ENCODE measurements around the gene NBL1.
A peak's percentile ranks its signal among the peaks of the same experiment; 100 is the strongest.

Gene NBL1

GRCh38 chr1:19665186-19665495 lies 21.0 kb downstream of the NBL1 start:
- H3K27me3 Mint-ChIP-seq, result peaks cover 8% of the 10 kb centered on the region
- H3K27ac Mint-ChIP-seq, result no peak overlapping the region
- peak overlapping the region; percentile 56 for H3K4me3 Mint-ChIP-seq
- H3K4me1 Mint-ChIP-seq (ENCODE audit: low read depth), result peaks cover 18% of the 10 kb centered on the region
- H3K36me3 Mint-ChIP-seq, result no peaks in the 10 kb centered on the region
- H3K9me3 Mint-ChIP-seq (ENCODE audit: low read depth), result no peaks in the 10 kb centered on the region

- Mint-ChIP-seq H3K36me3 (no peaks in the 10 kb centered on the region), H3K27me3 (peaks cover 8% of the 10 kb centered on the region), H3K9me3 (ENCODE audit: low read depth) (no peaks in the 10 kb centered on the region), H3K4me1 (ENCODE audit: low read depth) (peaks cover 18% of the 10 kb centered on the region), H3K27ac (no peak overlapping the region), H3K4me3 (peak overlapping the region; percentile 81)
These were observed 21.7 kb downstream of the NBL1 start for GRCh38 chr1:19665496-19666465.

GRCh38 chr1:19668888-19669287 lies 24.8 kb downstream of the NBL1 start:
- H3K9me3 Mint-ChIP-seq (ENCODE audit: low read depth), result no peaks in the 10 kb centered on the region
- peaks cover 8% of the 10 kb centered on the region for H3K27me3 Mint-ChIP-seq
- H3K36me3 Mint-ChIP-seq, result no peaks in the 10 kb centered on the region
- H3K4me3 Mint-ChIP-seq, result no peak overlapping the region
- H3K27ac Mint-ChIP-seq, result no peak overlapping the region
- peaks cover 8% of the 10 kb centered on the region for H3K4me1 Mint-ChIP-seq (ENCODE audit: low read depth)

- no peaks in the 10 kb centered on the region for H3K9me3 Mint-ChIP-seq (ENCODE audit: low read depth)
- H3K36me3 Mint-ChIP-seq, result no peaks in the 10 kb centered on the region
- peaks cover 4% of the 10 kb centered on the region for H3K4me1 Mint-ChIP-seq (ENCODE audit: low read depth)
- H3K27me3 Mint-ChIP-seq, result peaks cover 6% of the 10 kb centered on the region
- no peak overlapping the region for H3K27ac Mint-ChIP-seq
- no peak overlapping the region for H3K4me3 Mint-ChIP-seq
These were observed 26.7 kb downstream of the NBL1 start for GRCh38 chr1:19670787-19671186.

GRCh38 chr1:19672237-19672636 lies 28.1 kb downstream of the NBL1 start:
- Mint-ChIP-seq H3K9me3 (ENCODE audit: low read depth) (no peaks in the 10 kb centered on the region), H3K4me1 (ENCODE audit: low read depth) (no peaks in the 10 kb centered on the region), H3K36me3 (no peaks in the 10 kb centered on the region), H3K4me3 (no peak overlapping the region), H3K27ac (no peak overlapping the region), H3K27me3 (no peaks in the 10 kb centered on the region)

GRCh38 chr1:19675797-19676196 lies 31.7 kb downstream of the NBL1 start:
- Mint-ChIP-seq H3K4me1 (ENCODE audit: low read depth) (no peaks in the 10 kb centered on the region), H3K9me3 (ENCODE audit: low read depth) (no peaks in the 10 kb centered on the region), H3K4me3 (no peak overlapping the region), H3K27me3 (no peaks in the 10 kb centered on the region), H3K36me3 (no peaks in the 10 kb centered on the region), H3K27ac (no peak overlapping the region)

GRCh38 chr1:19676438-19676922 lies 32.4 kb downstream of the NBL1 start:
- H3K36me3 Mint-ChIP-seq, result no peaks in the 10 kb centered on the region
- no peak overlapping the region for H3K4me3 Mint-ChIP-seq
- no peaks in the 10 kb centered on the region for H3K27me3 Mint-ChIP-seq
- no peaks in the 10 kb centered on the region for H3K9me3 Mint-ChIP-seq (ENCODE audit: low read depth)
- no peaks in the 10 kb centered on the region for H3K4me1 Mint-ChIP-seq (ENCODE audit: low read depth)
- H3K27ac Mint-ChIP-seq, result no peak overlapping the region

- no peaks in the 10 kb centered on the region for H3K9me3 Mint-ChIP-seq (ENCODE audit: low read depth)
- H3K4me3 Mint-ChIP-seq, result no peak overlapping the region
- no peaks in the 10 kb centered on the region for H3K4me1 Mint-ChIP-seq (ENCODE audit: low read depth)
- no peaks in the 10 kb centered on the region for H3K36me3 Mint-ChIP-seq
- H3K27me3 Mint-ChIP-seq, result no peaks in the 10 kb centered on the region
- H3K27ac Mint-ChIP-seq, result no peak overlapping the region
These were observed 34.4 kb downstream of the NBL1 start for GRCh38 chr1:19678493-19678892.

- H3K4me1 Mint-ChIP-seq (ENCODE audit: low read depth), result no peaks in the 10 kb centered on the region
- H3K27me3 Mint-ChIP-seq, result no peaks in the 10 kb centered on the region
- no peaks in the 10 kb centered on the region for H3K9me3 Mint-ChIP-seq (ENCODE audit: low read depth)
- no peak overlapping the region for H3K4me3 Mint-ChIP-seq
- H3K27ac Mint-ChIP-seq, result no peak overlapping the region
- no peaks in the 10 kb centered on the region for H3K36me3 Mint-ChIP-seq
These were observed 34.9 kb downstream of the NBL1 start for GRCh38 chr1:19678931-19679453.

GRCh38 chr1:19679691-19680090 lies 35.6 kb downstream of the NBL1 start:
- no peaks in the 10 kb centered on the region for H3K4me1 Mint-ChIP-seq (ENCODE audit: low read depth)
- no peaks in the 10 kb centered on the region for H3K36me3 Mint-ChIP-seq
- no peaks in the 10 kb centered on the region for H3K27me3 Mint-ChIP-seq
- H3K27ac Mint-ChIP-seq, result no peak overlapping the region
- H3K4me3 Mint-ChIP-seq, result no peak overlapping the region
- no peaks in the 10 kb centered on the region for H3K9me3 Mint-ChIP-seq (ENCODE audit: low read depth)

GRCh38 chr1:19680644-19681043 lies 36.5 kb downstream of the NBL1 start:
- no peaks in the 10 kb centered on the region for H3K27me3 Mint-ChIP-seq
- H3K4me1 Mint-ChIP-seq (ENCODE audit: low read depth), result no peaks in the 10 kb centered on the region
- no peaks in the 10 kb centered on the region for H3K9me3 Mint-ChIP-seq (ENCODE audit: low read depth)
- H3K36me3 Mint-ChIP-seq, result no peaks in the 10 kb centered on the region
- H3K27ac Mint-ChIP-seq, result no peak overlapping the region
- H3K4me3 Mint-ChIP-seq, result no peak overlapping the region

GRCh38 chr1:19682257-19682656 lies 38.1 kb downstream of the NBL1 start:
- H3K9me3 Mint-ChIP-seq (ENCODE audit: low read depth), result no peaks in the 10 kb centered on the region

GRCh38 chr1:19682901-19683300 lies 38.8 kb downstream of the NBL1 start:
- no peak overlapping the region for H3K27ac Mint-ChIP-seq
- H3K4me3 Mint-ChIP-seq, result no peak overlapping the region
- peaks cover 11% of the 10 kb centered on the region for H3K4me1 Mint-ChIP-seq (ENCODE audit: low read depth)
- H3K9me3 Mint-ChIP-seq (ENCODE audit: low read depth), result no peaks in the 10 kb centered on the region
- no peaks in the 10 kb centered on the region for H3K27me3 Mint-ChIP-seq
- peaks cover 4% of the 10 kb centered on the region for H3K36me3 Mint-ChIP-seq

More at GRCh38 chr1:19682257-19682656, 38.1 kb downstream of the NBL1 start:
- no peaks in the 10 kb centered on the region for H3K27me3 Mint-ChIP-seq
- no peaks in the 10 kb centered on the region for H3K36me3 Mint-ChIP-seq
- peaks cover 6% of the 10 kb centered on the region for H3K4me1 Mint-ChIP-seq (ENCODE audit: low read depth)
- no peak overlapping the region for H3K4me3 Mint-ChIP-seq
- no peak overlapping the region for H3K27ac Mint-ChIP-seq

GRCh38 chr1:19683351-19683750 lies 39.2 kb downstream of the NBL1 start:
- Mint-ChIP-seq H3K9me3 (ENCODE audit: low read depth) (no peaks in the 10 kb centered on the region), H3K27ac (no peak overlapping the region), H3K4me1 (ENCODE audit: low read depth) (peaks cover 16% of the 10 kb centered on the region), H3K36me3 (peaks cover 4% of the 10 kb centered on the region), H3K4me3 (no peak overlapping the region), H3K27me3 (no peaks in the 10 kb centered on the region)

GRCh38 chr1:19684677-19685076 lies 40.6 kb downstream of the NBL1 start:
- peaks cover 29% of the 10 kb centered on the region for H3K4me1 Mint-ChIP-seq (ENCODE audit: low read depth)
- H3K36me3 Mint-ChIP-seq, result peaks cover 4% of the 10 kb centered on the region
- H3K27ac Mint-ChIP-seq, result no peak overlapping the region
- no peaks in the 10 kb centered on the region for H3K9me3 Mint-ChIP-seq (ENCODE audit: low read depth)
- H3K4me3 Mint-ChIP-seq, result no peak overlapping the region
- no peaks in the 10 kb centered on the region for H3K27me3 Mint-ChIP-seq
